Lung (tissue), 12 donors: ENCODE measurements around the gene CFAP221. TPM values are rescaled to one million over a fixed set of nuclear protein-coding genes. Genes with fewer than 3 reads are reported as not detected.
A peak's percentile ranks its signal among the peaks of the same experiment; 100 is the strongest.

Experiments used
- ATAC-seq: fragments of 200-7000 bp; cut with Tn5 transposase; one replicate; pipeline ENCODE4 v1.9.1; 2020; ENCODE audit warnings: moderate number of reproducible peaks; ENCODE audit not compliant: insufficient read depth, low FRiP score
- DNase-seq, 3 donors: peaks; one replicate each; pipeline ENCODE4 v3.0.0-alpha.2; 2013 to 2017
- H3K27ac ChIP-seq, 2 donors: one replicate each; pipeline ENCODE4 v1.5.1; 2013; ENCODE audit warnings: mild to moderate bottlenecking in 2 of 2, moderate library complexity in 2 of 2, control low read depth in 1 of 2, inconsistent platforms in 1 of 2, low read depth in 1 of 2, low read length in 1 of 2
- H3K27me3 ChIP-seq, 3 donors: one replicate each; pipeline ENCODE4 v1.5.1; 2013; ENCODE audit warnings: low read length in 2 of 3; ENCODE audit not compliant: control insufficient read depth in 3 of 3, insufficient read depth in 3 of 3
- H3K36me3 ChIP-seq, 4 donors: one replicate each; pipeline ENCODE4 v1.5.1; 2013; ENCODE audit warnings: low read length in 4 of 4, mild to moderate bottlenecking in 1 of 4, moderate library complexity in 1 of 4; ENCODE audit not compliant: control insufficient read depth in 4 of 4, insufficient read depth in 4 of 4
- H3K4me1 ChIP-seq, 5 donors: one replicate each; pipeline ENCODE4 v1.5.1; 2013; ENCODE audit warnings: low read length in 5 of 5, mild to moderate bottlenecking in 2 of 5, moderate library complexity in 1 of 5; ENCODE audit not compliant: control insufficient read depth in 5 of 5, insufficient read depth in 5 of 5
- H3K4me3 ChIP-seq: one replicate; pipeline ENCODE4 v1.5.1; 2013; ENCODE audit warnings: mild to moderate bottlenecking, control low read depth, moderate library complexity
- H3K9ac ChIP-seq, 2 donors: one replicate each; pipeline ENCODE4 v1.5.1; 2013; ENCODE audit warnings: low read length in 2 of 2, control low read depth in 1 of 2; ENCODE audit not compliant: insufficient read depth in 1 of 2
- H3K9me3 ChIP-seq, 4 donors: one replicate each; pipeline ENCODE4 v1.5.1; 2013; ENCODE audit warnings: low read length in 3 of 4, mild to moderate bottlenecking in 1 of 4, moderate library complexity in 1 of 4; ENCODE audit not compliant: control insufficient read depth in 4 of 4, insufficient read depth in 3 of 4
- CTCF ChIP-seq: IDR thresholded peaks from 2 replicates; pipeline ENCODE4 v1.5.1; 2012; ENCODE audit warnings: mild to moderate bottlenecking; ENCODE audit errors: control extremely low read depth, extremely low read depth
- WGBS, 2 donors: extraction: QIAGEN DNeasy Blood & Tissue Kit; methylation state at CpG; one replicate each; pipeline ENCODE4 v1.1.7; 2013; 5-methylcytosine and 5-hydroxymethylcytosine counted together
- polyA plus RNA-seq, 2 donors: library from polyadenylated mRNA; stranded (reverse); fragments of 200-250 nt; gene quantifications; one replicate each; pipeline ENCODE4 v1.2.1, GENCODE V29; 2013
- total RNA-seq, 2 donors: library from RNA; depleted of rRNA in 1 of 2; stranded (reverse); fragments of >200 nt in 1 of 2; gene quantifications; one replicate each; pipeline ENCODE4 v1.2.1, GENCODE V29; 2014 to 2021
- donor health status: control.
- donor health status: control.
- donor health status: Bipolar disorder and iron deficiency.
- donor health status: healthy.
- donor health status: DM: yes; HTN: yes; CAD: no.

Gene CFAP221
- total and polyA plus RNA-seq, 4 donors, result 8.6 to 63.5 (median 29.3) TPM

DNA sequence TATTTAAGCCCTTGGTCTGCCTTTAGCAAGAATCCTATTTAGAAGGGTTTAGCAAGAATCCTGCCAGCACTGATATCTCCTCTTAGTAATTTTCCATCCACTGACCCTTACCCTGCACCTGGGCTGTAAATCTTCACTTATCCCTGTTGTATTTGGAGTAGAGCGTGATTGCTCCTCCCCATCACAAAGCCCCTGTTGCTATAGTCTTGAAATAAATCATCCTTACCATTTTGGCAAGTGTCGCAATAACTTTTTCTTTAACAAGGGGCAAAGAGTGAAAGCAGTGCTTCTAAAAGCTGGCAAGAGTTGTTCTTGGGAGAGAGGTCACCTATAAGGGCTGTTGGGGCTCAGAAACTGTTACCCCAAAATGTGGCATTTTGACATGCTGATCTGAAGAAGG is 16.2 kb upstream of the CFAP221 start:
- peaks cover 4 to 46% (median 43%) of the 10 kb centered on the region in 3 donors for H3K27me3 ChIP-seq
- no peak for TF ChIP-seq CTCF
- 95% methylated on average over 2 of the region's 2 CpGs for WGBS, 2 donors
- H3K9ac ChIP-seq, result no peak overlapping the region
- DNase-seq, result no peak
- H3K4me1 ChIP-seq, result peaks cover 0 to 8% (median 3%) of the 10 kb centered on the region in 5 donors
- H3K36me3 ChIP-seq, result no peaks in the 10 kb centered on the region
- no peak for ATAC-seq
- no peak overlapping the region for H3K4me3 ChIP-seq
- no peak overlapping the region for H3K27ac ChIP-seq
- peaks cover 0 to under 1% (median 0%) of the 10 kb centered on the region in 4 donors for H3K9me3 ChIP-seq

- no peak overlapping the region for H3K27ac ChIP-seq
- H3K4me1 ChIP-seq, result no peaks in the 10 kb centered on the region
- H3K36me3 ChIP-seq, result no peaks in the 10 kb centered on the region
- H3K27me3 ChIP-seq, result peaks cover 0 to 22% (median 18%) of the 10 kb centered on the region in 3 donors
- DNase-seq (peak in 2 of 3 donors; percentile 34 to 36), ATAC-seq (no peak)
- TF ChIP-seq CTCF, result no peak
- H3K4me3 ChIP-seq, result no peak overlapping the region
- peaks cover 0 to 7% (median 3%) of the 10 kb centered on the region in 4 donors for H3K9me3 ChIP-seq
- no peak overlapping the region for H3K9ac ChIP-seq
- WGBS, 2 donors, result 56 to 73% methylated on average over 3 of the region's 3 CpGs
Measured at GRCh38 chr2:119531292-119531691, 13.0 kb upstream of the CFAP221 start.

GRCh38 chr2:119533560-119533959 is 10.7 kb upstream of the CFAP221 start:
- no peak for TF ChIP-seq CTCF
- Histone ChIP-seq H3K36me3 (no peaks in the 10 kb centered on the region), H3K4me3 (no peak overlapping the region), H3K9ac (no peak overlapping the region), H3K27ac (no peak overlapping the region), H3K4me1 (no peaks in the 10 kb centered on the region), H3K27me3 (peaks cover 0 to 6% (median 2%) of the 10 kb centered on the region in 3 donors), H3K9me3 (peaks cover 0 to 7% (median 4%) of the 10 kb centered on the region in 4 donors)
- ATAC-seq (no peak), DNase-seq (no peak)
- 86 to 91% methylated on average over 1 of the region's 1 CpG for WGBS, 2 donors

GRCh38 chr2:119536211-119536610 is 8.0 kb upstream of the CFAP221 start:
- WGBS, 2 donors, result 64 to 70% methylated on average over 6 of the region's 6 CpGs
- Histone ChIP-seq H3K4me3 (no peak overlapping the region), H3K36me3 (no peaks in the 10 kb centered on the region), H3K9me3 (peaks cover 0 to 7% (median 5%) of the 10 kb centered on the region in 4 donors), H3K27me3 (peaks cover 0 to 2% (median 0%) of the 10 kb centered on the region in 3 donors), H3K9ac (no peak overlapping the region), H3K27ac (no peak overlapping the region), H3K4me1 (no peaks in the 10 kb centered on the region)
- no peak for DNase-seq
- ATAC-seq, result no peak
- TF ChIP-seq CTCF, result no peak
